HCT116 (cell line): Measurements from ENCODE around the gene GIMAP4.

ENCODE experiments used
- CTCF ChIP-seq, 3 experiments: fragments of 200-600 bp in 1 of 3; sonication (generic) in 1 of 3; IDR thresholded peaks in 2 of 3; conservative IDR thresholded peaks in 1 of 3; 2 replicates each; pipeline ENCODE4 v1.5.1; 2012 to 2017; ENCODE audit warnings: low read depth in 2 of 3, low read length in 2 of 3, antibody characterized with exemption in 1 of 3, borderline replicate concordance in 1 of 3, control low read depth in 1 of 3, mild to moderate bottlenecking in 1 of 3, mixed read lengths in 1 of 3, mixed run types in 1 of 3, moderate library complexity in 1 of 3; ENCODE audit not compliant: insufficient read depth in 1 of 3
- JUND ChIP-seq: IDR thresholded peaks from 2 replicates; pipeline ENCODE4 v1.6.1; 2012
- POLR2A ChIP-seq: IDR thresholded peaks from 2 replicates; pipeline ENCODE4 v1.7.0; 2011; ENCODE audit warnings: borderline replicate concordance; ENCODE audit not compliant: insufficient read depth, insufficient read length; ENCODE audit errors: extremely low read depth
- POLR2AphosphoS5 ChIP-seq: IDR thresholded peaks from 2 replicates; pipeline ENCODE4 v1.6.1; 2011; ENCODE audit warnings: mild to moderate bottlenecking, low read depth, low read length, moderate library complexity
- SIN3A ChIP-seq: IDR thresholded peaks from 2 replicates; pipeline ENCODE4 v1.6.1; 2012; ENCODE audit warnings: low read depth

- TF ChIP-seq CTCF (IDR thresholded peaks at IDR 0.05 in 2 of 3, conservative IDR thresholded peaks at IDR 0.05 in 1 of 3; ENCODE audit: borderline replicate concordance in 1 of 3, insufficient read depth in 1 of 3, low read depth in 2 of 3, low read length in 2 of 3) (no peak), POLR2A (no peak), JUND (no peak), POLR2AphosphoS5 (no peak), SIN3A (no peak)
These were observed 2.6 kb upstream of the GIMAP4 start for GRCh38 chr7:150564566-150564965.
